ENCODE measurements around the gene FOXD4L3. TPM values are rescaled to one million over a fixed set of nuclear protein-coding genes. Genes with fewer than 3 reads are reported as not detected.
"Not testable (repeated sequence)": the region's sequence is repeated elsewhere in the genome, so short reads cannot be mapped to it uniquely, and the experiment has no call there.

FOXD4L3 gene
- total RNA-seq, 1 donor from 2014 or later, result not detected

DNA sequence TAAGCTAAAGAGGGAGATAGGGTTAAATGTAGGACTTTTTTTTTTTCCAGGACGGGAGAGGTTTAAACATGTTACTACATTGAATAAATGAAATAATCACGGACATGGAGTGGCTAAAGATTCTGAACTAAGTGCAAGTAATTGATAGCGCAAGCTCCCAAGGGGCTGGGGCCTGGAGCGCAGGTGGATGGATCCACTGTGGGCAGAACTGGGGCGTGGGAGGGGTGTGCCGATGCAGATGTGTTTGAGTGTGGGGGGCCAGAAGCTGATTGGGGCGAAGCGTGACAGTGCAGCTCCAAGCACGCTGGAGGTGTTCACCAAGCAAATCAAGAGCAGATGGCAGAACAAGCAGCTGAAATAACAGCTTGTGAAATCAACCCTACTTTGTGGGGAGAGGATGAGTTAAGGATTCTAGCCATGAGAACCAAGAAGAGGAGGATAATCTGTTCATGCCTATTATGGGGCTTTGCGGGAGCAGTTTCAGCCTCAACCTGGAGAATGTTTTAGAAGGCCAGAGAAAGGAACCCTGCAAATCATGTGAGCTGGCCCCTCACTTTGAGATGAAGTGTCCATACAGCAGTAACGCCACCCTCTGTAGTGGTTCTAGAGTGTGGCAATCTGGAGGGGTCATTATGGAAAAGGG, 28.0 kb downstream of the FOXD4L3 start:
- intact Hi-C loops (cut with DNase I); H3K4me1 ChIP-seq; H3K4me3 ChIP-seq; H3K36me3 ChIP-seq; H3K27me3 ChIP-seq; DNase-seq (ENCODE audit: low spot score in 2 of 2); H3K9me3 ChIP-seq; H3K27ac ChIP-seq: not testable (repeated sequence)

DNA sequence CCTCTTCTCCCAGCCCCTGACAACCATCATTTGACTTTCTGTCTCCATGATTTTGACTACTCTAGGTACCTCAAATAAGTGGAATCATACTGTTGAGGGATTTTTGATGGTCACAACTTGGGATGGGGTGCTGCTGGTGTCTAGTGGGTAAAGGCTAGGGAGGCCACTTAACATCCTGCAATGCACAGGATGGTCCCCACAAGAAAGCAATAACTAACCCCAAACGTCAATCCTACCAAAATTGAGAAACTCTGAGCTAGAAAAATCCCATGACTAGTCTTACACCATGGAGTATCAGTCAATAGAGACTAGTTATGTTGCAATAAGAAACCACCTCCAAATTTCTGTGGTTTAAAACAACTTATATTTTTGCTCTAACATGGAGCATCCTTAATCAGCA, 29.5 kb downstream of the FOXD4L3 start:
- DNase-seq (ENCODE audit: low spot score in 2 of 2); intact Hi-C loops (cut with DNase I); H3K9me3 ChIP-seq; H3K27ac ChIP-seq; H3K27me3 ChIP-seq; H3K4me1 ChIP-seq; H3K4me3 ChIP-seq; H3K36me3 ChIP-seq: not testable (repeated sequence)

DNA sequence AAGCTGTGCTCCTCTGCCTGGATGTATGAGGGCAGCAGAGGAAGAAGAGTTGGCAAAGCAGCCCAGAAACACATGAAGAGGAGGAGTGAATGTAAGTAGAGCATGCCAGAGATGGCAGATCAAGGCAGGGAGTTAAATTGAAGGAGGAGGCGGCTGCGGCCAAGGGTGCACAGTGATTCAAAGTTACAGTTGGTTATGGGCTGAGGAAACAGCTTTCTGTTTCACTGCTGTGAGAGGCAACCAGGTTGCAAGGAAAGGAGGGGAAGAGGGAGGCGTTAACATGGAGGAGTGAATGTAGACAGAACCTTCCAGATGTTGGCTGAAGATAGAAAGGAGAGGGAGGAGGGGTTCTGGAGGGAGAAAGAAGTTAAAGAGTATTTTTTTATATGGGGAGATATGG, 33.3 kb downstream of the FOXD4L3 start:
- H3K4me1 ChIP-seq; intact Hi-C loops (cut with DNase I); H3K36me3 ChIP-seq; H3K4me3 ChIP-seq; DNase-seq (ENCODE audit: low spot score in 2 of 2); H3K9me3 ChIP-seq; H3K27ac ChIP-seq; H3K27me3 ChIP-seq: not testable (repeated sequence)

DNA sequence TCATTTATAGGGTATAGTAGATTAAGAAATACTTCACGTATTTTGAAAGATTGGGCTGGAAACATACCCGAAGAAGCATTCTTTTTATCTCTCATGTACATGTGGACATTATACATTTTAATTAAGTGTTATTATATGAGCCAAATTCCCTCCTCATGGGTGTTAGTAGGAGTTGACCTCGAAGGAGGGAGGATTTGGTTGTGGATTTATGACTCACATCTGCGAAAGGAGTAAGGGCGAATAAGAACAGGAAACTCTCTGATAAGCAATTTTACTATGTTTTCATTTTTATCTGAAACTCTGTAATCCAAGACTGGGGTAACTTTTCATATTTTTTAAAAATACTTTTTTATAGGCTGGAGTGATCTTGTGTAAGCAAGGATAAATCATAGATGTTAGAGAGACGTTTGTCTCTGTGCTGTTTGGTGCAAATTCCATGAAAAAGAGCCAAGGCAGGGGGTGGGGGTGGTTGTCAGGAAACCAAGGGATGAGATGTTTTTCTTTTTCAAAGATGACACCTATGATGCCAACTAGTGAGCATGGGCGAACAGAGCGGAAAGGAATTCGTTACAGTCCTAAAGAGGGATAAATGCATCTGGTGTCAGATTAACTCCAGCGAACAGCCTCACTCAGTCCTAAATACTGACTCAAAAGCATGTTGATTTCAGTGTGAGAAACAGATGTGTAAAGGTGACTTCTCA, 34.1 kb downstream of the FOXD4L3 start:
- H3K9me3 ChIP-seq; H3K27ac ChIP-seq; H3K4me3 ChIP-seq; H3K36me3 ChIP-seq; H3K27me3 ChIP-seq; H3K4me1 ChIP-seq; intact Hi-C loops (cut with DNase I); DNase-seq (ENCODE audit: low spot score in 2 of 2): not testable (repeated sequence)

DNA sequence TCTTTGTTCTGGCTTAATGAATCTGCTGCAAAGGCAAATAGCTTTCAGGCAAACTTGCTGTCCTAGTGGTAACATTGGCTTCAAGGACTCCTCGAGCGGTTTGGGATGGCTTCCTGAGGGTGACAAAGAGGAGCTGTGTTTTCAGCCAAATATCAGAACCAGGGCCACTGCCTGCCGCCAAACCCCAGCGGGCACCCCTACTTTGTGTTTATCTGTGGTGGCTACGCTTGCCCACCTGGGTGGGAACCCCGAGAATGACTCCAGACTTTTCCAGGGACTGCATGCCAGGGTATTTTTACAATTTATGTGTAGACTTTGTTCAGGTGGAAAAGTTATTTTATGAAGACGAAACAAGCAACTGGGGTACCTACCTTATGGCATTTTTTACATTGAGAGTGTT, 35.3 kb downstream of the FOXD4L3 start:
- H3K4me3 ChIP-seq; H3K36me3 ChIP-seq; H3K27me3 ChIP-seq; DNase-seq (ENCODE audit: low spot score in 2 of 2); intact Hi-C loops (cut with DNase I); H3K27ac ChIP-seq; H3K4me1 ChIP-seq; H3K9me3 ChIP-seq: not testable (repeated sequence)

DNA sequence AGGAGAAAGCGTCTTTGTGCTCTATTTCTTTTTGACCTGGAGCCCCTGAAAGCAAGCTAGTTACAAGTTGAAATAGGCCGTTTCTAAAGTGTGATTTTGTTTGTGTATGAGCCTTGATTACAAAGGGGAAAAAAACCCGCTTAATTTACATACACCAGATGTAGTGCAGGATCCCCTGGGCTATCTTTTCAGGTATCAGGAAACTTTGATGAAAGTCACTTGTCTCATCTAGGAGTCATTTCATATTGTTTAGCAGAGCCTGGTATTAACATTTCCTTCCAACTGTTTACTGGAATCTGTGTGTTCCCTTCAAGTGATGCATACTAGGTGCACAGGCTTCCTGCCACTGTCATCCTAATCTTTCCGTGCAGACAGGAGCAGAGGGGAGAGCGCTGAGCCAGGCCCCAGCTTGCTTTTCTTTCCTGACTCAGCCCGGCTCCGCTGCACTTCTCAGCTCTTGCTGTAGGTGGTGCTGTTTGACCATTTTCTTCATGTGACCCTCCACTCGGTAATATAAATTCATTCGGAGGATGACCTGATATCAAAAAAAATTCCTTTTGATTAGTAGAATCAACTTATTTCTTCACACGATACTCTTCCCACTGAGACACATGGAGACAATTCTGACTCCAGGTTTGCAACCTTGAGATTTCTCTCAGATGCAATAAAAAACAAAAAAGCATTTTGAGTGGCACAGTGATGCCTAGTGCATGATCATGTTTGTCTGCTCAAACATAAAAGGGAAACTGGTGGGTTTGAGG, 39.8 kb downstream of the FOXD4L3 start:
- H3K4me1 ChIP-seq; intact Hi-C loops (cut with DNase I); H3K4me3 ChIP-seq; H3K9me3 ChIP-seq; H3K27ac ChIP-seq; DNase-seq (ENCODE audit: low spot score in 2 of 2); H3K27me3 ChIP-seq; H3K36me3 ChIP-seq: not testable (repeated sequence)
- TF ChIP-seq, protein P1, sequence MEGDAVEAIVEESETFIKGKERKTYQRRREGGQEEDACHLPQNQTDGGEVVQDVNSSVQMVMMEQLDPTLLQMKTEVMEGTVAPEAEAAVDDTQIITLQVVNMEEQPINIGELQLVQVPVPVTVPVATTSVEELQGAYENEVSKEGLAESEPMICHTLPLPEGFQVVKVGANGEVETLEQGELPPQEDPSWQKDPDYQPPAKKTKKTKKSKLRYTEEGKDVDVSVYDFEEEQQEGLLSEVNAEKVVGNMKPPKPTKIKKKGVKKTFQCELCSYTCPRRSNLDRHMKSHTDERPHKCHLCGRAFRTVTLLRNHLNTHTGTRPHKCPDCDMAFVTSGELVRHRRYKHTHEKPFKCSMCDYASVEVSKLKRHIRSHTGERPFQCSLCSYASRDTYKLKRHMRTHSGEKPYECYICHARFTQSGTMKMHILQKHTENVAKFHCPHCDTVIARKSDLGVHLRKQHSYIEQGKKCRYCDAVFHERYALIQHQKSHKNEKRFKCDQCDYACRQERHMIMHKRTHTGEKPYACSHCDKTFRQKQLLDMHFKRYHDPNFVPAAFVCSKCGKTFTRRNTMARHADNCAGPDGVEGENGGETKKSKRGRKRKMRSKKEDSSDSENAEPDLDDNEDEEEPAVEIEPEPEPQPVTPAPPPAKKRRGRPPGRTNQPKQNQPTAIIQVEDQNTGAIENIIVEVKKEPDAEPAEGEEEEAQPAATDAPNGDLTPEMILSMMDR (IDR thresholded peaks at IDR 0.05), result peak in 1 of 3 experiments; percentile 34

DNA sequence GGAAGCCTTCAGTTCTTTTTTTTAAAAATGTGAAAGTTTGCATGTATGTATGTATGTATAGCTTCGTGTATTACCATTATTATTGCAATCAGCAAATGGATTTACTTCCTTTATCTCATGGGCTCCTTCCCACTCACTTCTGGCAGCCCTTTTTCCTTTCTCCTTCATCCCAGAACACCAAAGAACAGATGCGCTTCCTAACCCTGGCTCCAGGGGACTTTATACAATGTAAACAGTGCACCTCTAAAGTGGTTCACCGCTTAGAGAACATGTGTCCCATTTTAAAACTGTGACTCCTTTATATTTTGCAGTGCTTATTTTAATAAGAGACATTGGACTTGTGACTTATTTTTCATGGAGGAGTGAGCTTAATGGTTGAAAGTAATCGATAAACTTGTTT, 40.6 kb downstream of the FOXD4L3 start:
- DNase-seq (ENCODE audit: low spot score in 2 of 2); H3K4me1 ChIP-seq; H3K4me3 ChIP-seq; H3K36me3 ChIP-seq; intact Hi-C loops (cut with DNase I); H3K9me3 ChIP-seq; H3K27ac ChIP-seq; H3K27me3 ChIP-seq: not testable (repeated sequence)

DNA sequence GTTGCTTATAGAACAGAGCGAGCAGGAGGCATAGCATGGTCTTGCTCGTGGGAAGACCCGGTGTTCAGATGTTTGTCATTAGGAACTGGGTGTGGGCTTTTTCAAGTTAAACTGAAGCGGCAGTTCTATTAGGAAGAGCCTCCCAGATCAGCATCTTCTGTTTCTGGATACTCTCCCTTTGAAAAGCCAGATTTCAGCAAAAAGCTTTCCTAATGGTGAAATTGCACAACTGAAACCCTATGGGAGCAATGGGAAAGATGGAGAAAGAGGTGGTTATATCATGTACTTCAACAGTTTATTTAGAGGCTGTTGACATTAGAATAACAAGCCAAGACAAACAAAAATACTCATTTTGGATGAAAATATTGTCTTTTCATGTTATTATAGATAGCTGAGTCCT, 41.3 kb downstream of the FOXD4L3 start:
- H3K36me3 ChIP-seq; H3K9me3 ChIP-seq; H3K4me3 ChIP-seq; DNase-seq (ENCODE audit: low spot score in 2 of 2); H3K4me1 ChIP-seq; H3K27me3 ChIP-seq; intact Hi-C loops (cut with DNase I); H3K27ac ChIP-seq: not testable (repeated sequence)

DNA sequence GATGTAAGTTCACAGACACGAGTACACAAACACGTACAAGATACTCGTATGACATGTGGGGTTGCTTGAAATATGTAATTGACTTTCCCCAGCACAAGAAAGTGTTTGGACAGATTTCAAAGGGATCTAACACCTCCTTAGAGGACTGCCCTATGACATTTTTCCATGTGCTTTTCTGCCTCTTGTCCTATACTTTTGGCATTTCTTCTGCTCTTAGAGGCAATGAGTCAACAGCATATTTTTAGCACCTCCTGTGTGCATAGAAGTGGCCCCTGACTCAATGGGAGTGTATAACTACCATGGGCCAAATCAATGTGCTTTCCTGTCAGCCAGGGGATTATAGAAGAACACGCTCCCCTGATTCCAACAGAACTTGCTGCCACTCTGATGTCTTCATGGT, 49.0 kb downstream of the FOXD4L3 start:
- intact Hi-C loops (cut with DNase I); H3K4me3 ChIP-seq; H3K4me1 ChIP-seq; H3K27ac ChIP-seq; DNase-seq (ENCODE audit: low spot score in 2 of 2); H3K27me3 ChIP-seq; H3K9me3 ChIP-seq; H3K36me3 ChIP-seq: not testable (repeated sequence)

Other genes starting within 250 kb of the FOXD4L3 start
- 2.4 TPM for gene ZNG1C, start 60.9 kb upstream of the FOXD4L3 start, total RNA-seq
- 70.9 TPM for gene PGM5, start 53.7 kb downstream of the FOXD4L3 start, total RNA-seq
- not detected for gene TMEM252, start 238.0 kb downstream of the FOXD4L3 start, total RNA-seq